A549 (cell line): Measurements from ENCODE around the gene OR2H1.

Experiments
- POLR2A ChIP-seq: IDR thresholded peaks from 2 replicates; pipeline ENCODE4 v1.6.1; 2012; ENCODE audit warnings: mild to moderate bottlenecking, low read length
- TF ChIP-seq, protein P1 (sequence below): fragments of 450-650 bp; IDR thresholded peaks from 2 replicates; pipeline ENCODE4 v1.6.1; 2014; ENCODE audit warnings: antibody characterized with exemption

- TF ChIP-seq POLR2A = no peak
- TF ChIP-seq, protein P1, sequence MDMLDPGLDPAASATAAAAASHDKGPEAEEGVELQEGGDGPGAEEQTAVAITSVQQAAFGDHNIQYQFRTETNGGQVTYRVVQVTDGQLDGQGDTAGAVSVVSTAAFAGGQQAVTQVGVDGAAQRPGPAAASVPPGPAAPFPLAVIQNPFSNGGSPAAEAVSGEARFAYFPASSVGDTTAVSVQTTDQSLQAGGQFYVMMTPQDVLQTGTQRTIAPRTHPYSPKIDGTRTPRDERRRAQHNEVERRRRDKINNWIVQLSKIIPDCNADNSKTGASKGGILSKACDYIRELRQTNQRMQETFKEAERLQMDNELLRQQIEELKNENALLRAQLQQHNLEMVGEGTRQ = no peak
Measured at GRCh38 chr6:29500594-29500993, 43.6 kb downstream of the OR2H1 start.
